GM18519 (cell line): ENCODE results near the gene BLVRB.
"Not testable (repeated sequence)": the region's sequence is repeated elsewhere in the genome, so short reads cannot be mapped to it uniquely, and the experiment has no call there.

Experiments used
- ATAC-seq: cut with Tn5 transposase; IDR thresholded peaks from one replicate; pipeline ENCODE4 v1.9.1; 2021; ENCODE audit warnings: mild to moderate bottlenecking, moderate library complexity; ENCODE audit not compliant: unreplicated experiment, low FRiP score

The BLVRB gene

DNA sequence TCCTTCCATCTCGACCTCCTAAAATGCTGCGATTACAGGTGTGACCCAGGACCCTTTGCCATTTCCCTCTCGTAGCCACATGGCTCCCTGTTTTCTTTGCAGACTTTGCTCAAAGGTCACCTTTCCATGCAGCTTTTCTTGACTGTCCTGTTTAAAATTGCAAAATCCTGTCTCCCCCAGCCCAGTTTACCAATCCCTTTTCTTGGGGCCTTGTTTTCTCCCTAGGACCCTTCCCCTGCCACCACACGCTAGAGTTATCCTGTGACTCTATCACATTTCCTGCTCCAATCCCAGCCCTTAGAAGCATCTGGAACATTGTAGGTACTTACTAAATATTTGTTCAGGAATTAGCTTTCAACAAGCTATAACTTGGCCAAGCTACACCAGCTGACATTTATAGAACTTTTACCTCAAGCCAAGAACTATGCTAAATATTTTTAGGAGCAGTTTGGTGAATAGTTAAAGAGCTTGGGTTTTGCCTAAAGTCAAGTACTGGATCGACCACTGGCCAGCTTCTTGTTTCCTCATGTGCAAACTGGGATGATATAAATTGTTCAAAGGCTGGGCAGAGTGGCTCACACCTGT lies 12.3 kb downstream of the BLVRB start:
- no peak for ATAC-seq

DNA sequence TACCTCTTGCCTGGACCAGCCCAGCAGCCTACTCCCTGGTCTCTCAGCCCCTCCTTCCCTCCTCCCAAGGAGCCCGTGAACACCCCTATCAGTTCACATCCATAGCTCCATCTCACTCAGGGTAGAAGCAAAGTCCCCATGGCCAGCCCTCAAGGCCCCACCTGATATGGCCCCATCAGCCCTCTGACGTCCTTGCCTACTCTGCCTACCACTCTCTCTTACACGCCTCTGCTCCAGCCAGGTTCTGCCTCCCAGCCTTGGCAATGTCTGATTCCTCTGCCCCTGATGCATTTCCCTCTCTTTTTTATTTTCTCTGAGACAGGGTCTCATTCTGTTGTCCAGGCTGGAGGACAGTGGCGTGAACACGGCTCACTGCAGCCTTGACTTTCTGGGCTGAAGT lies 13.5 kb downstream of the BLVRB start:
- ATAC-seq: no peak

DNA sequence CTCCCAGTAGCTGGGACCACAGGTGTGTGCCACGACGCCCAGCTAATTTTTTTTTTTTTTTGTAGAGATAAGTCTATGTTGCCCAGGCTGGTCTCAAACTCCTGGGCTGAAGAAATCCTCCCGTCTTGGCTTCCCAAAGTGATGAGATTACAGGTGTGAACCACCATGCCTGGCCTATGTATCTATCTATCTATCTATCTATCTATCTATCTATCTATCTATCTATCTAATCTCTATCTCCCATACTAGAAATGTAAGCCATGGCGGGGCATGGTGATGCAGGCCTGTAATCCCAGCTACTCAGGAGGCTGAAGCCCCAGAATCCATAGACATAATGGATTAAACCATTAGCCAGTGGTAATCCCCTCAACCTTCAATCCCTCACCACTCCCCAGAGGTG lies 14.9 kb downstream of the BLVRB start:
- no peak for ATAC-seq

DNA sequence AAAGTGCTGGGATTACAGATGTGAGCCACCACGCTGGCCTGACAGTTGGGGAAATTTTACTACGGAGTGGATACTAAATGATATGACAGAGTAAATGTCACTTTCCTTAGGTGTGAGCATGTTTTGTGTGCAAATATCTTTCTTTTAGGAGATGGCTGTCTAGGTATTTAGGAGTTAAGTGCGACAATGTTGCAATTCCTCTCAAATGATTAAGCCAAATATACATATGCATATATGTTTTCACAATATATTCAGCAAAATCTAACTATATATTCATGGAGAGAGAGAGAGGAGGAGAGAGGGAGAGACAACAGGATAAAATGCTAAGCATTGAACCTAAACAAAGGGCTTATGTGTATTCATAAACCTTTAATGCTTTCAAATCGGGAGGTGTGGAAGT lies 16.0 kb downstream of the BLVRB start:
- ATAC-seq: no peak

DNA sequence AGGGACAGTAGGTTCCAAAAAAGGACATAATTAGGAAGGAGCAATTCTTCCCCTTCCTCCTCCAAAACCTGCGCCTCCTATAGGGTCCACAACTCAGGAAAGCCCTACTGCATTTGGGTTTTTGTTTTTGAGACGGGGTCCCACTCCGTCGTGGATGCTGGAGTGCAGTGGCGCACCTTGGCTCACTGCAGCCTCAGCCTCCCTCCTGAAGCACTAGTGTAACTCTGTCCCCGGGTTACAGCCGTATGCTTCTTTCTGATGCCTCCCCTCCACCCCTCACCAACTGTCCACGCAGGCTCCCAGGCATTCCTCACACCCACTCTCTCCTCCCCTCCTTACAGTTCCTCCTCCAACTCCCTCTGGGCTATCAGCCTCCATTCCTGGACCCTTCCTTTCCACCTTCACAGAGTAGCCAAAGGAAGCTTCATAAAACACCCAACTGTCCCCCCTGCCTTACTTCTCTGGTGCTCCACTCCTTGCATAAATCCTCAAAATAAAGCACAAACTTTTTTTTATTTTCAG lies 19.2 kb downstream of the BLVRB start:
- no peak for ATAC-seq

DNA sequence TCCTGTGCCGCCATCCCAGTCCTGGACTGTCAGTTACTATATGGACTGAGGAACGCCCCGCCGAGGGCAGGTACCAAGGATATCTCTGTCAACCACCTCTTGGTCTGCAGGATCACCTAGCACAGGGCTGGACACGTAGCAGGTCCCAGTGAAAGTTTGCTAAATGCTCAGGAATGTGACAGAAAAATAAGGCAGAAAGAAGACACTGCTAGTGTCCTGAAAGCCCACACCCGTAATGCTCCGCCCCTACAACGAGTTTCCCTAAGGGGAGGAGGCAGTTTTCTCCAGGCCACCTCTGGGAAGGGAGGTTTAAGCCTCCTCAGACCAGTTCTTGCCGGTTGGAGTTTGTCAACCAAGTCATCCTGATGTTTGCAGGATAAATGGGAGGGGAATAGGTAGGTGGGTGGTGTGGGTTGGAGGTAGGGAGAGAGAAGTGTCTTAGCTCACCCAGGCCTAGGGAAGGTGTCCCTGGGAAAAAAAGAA lies 19.7 kb downstream of the BLVRB start:
- ATAC-seq: no peak

DNA sequence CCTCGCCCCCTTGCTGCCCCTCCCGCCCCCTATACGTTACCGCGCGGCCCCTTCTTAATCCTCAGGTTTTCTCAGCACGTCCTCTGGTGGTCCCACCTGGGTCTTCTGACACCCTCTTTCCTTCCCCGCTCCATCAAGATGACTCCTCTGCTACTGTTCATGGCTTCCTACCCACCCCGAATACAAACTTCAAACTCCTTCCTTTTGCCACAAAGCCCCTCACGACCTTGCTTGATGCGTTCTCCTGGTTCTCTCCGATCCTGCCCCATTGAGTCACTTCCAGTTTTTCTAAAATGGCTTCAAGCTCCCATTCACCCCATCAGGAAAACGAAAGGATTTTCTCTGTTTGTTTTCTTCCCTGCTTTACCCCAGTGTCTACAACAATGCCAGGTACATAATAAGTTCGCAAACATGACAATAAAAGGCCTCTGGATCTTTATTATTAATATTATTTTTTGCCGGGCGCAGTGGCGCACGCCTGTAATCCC lies 20.7 kb downstream of the BLVRB start:
- no peak for ATAC-seq

DNA sequence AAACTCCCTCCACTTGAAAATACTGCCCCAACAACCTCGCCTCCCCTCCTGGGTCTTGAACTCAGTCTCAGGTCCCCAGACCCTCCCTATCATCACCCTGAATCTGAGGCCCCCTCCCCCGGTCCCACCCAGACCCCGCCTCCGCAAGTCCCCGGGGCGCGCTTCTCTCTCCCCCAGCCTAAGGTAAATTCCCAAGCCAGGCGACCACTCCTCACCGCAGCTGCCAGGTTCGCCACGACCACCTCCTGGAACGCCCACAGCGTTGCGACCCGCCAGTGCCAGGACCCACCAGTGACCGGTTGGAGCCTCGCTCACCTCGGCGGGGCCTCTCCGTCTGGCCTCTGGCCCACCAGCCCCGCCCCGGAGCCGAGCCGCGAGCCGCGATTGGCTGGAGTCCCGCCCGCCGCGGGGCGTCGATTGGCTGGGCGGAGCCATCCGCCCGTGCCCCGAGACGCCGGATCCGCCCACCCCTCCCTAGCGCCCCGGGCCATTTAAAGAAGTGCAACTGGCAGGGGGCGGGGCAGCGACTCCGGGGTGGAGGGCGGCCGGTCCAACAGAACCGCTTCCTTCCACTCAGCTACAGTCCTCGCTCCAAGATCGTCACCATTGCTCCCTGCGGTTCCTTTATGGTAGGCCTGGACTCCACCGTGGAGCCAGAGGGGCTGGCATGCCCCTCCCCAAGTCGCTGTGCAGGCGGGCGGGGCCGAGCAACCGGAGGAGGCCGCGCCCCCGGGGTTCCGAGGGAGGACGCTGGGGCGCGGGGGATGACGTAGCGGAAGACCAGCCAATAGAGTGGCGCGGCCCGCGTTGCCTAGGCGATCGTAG lies 21.3 kb downstream of the BLVRB start, which contains the start of gene SERTAD3:
Gene SERTAD3 (minus strand): TSS at position 336 of the 825 bp plus-strand sequence. CDS start 2,255 bp downstream, outside the sequence.
- peak; percentile 55 for ATAC-seq

DNA sequence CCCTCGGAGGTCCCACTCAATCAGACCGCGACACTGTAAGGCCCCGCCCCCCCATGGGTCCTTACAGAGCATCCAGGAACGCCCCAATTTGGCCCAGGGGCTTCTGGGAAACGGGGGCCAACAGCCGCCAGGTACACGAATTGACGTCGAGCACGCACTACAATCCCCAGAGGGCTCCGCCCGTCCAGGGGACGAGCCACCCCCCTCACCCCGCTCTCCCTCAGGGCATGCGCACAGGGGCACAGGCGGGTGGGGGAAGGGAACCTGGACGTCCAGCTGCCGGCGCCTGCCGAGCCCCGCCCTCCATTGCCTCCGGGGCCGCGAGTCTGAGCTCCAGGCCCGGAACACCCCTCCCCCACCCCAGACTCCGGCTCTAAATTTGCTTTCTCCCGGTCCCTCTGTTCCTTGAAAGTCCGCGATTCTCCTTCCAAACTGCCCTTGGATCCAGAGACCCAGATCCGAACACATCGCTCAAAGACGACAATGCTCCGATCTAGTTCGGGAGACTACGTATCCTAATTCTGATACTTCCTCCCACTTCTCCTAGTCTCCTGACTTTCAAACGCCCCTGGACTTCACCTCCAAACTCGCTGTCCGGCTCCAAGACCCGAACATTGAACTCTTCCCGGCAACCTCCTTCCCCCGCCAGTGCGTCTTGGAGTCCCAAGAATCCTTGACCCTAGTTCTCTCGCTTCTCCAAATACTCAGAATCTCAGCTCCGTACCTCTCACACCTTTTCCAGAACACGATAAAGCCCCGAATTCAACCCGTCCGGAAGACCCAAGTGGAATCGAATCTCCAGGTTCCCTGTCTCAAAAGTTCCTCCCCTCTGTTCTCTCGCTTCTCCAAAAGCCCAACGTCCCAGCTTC lies 22.2 kb downstream of the BLVRB start:
- ATAC-seq: peak; percentile 55

DNA sequence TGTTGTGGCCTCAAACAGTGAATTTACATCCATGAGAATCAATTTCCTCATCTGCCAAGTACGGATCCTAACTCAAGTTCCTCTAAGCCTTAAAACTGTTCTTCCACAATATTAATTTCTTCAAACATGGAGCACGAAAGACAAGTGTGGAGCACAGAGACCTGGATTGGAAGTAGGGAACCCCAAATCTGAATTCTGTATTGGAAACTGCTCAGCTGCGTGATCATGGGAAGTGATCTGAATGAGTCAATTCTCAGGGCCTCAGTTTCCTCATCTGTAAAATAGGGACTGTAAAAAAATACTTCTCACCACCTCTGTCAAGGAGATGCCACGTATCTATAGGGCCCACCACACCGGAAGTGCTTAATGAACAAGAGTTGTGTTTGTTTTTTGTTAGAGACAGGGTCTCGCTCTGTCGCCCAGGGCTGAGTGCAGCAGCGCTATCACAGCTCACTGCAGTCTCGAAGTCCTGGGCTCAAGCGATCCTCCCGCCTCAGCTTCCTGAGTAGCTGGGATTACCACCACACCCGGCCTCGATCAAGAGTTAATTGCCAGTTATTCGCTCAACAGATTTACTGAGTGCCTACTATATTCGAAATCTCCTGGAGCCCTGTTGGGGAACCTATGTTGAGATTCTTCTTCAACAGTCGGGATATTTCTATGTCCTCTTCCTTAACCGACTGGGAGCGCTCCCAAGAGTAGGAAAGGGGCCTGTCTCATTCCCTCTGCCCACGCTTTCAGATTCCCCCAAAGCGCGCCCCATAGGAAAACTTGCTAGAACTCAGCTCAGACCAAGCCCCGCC lies 23.0 kb downstream of the BLVRB start:
- ATAC-seq: no peak

DNA sequence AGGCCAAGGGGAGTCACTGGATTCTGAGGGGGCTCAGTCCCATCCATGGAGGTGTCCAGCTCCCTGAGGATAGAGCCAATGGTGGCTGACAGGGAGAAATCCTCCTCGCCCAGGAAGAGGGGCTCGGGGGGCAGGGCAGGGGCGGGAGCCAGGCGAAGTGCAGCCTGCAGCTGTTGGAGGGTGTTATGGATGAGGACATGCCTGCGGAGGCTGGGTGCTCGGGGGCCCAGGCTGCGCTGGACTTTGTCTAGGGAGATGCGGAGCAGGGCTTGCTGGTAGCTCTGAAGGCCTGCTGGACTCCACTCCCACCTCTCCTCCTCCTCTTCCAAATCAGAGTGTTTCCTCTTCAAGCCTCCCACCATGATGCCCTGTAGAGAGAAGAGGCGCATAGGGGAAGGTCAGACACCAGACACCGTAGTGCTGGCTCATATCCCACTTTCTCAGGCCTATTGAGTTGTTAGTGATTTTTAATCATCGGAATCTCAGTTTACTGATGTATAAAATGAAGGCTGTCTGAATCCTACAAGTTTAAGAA lies 23.8 kb downstream of the BLVRB start:
- no peak for ATAC-seq

DNA sequence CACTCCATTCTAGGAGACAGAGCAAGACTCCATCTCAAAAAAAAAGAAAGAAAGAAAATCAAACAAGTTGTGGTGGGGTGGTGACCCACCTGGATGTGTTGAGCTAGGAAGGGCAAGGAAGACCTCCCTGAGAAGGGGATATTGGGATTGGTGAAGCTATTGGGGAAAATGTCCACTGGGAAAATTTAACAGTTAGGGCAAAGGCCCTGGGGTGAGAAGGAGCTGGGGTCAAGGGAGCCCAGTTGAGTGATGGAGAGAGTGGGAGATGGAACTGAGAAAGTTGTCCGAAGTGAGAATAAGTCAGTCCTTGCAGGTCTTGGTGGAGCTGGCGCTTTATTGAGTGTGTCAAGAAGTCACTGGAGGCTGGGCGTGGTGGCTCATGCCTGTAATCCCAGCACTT lies 27.3 kb downstream of the BLVRB start:
- no peak for ATAC-seq

DNA sequence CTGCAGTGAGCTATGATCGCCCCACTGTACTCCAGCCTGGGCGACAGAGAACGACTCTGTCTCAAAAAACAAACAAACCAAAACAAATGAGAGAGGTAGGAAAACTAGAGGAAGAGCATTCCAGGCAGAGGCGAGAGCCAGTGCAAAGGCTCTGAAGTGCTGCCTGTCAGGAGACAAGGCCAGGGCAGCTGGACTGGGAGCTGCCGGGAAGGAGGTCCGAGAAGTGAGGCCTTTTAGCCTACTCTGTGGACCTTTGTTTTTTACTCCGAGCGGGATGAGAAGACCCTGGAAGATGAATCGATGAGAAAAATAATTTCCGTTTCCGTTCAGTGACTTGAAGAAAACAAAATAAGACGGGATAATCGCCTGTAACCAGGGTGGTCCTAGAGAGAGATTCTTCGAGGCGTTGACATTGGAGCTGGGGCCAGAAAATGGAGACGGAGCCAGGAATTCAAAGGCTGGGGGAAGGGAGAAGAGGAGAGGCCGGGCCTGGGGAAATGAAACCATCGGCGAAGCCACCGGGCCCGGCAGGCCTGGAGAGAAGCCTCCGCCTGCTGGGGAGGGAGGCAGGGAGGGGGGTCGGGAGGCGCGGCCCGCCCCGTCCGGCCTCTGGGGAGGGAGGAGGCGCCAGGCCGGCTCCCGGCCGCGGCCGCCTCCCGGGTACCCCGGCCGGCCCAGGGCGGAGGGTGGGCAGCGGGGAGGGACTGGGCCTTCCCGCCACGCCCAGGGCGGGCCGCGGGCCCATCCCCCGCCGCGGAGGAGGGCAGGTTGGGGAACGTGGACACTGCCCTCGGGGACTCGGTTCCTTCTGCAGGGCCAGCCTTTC lies 31.9 kb downstream of the BLVRB start:
- ATAC-seq: no peak

DNA sequence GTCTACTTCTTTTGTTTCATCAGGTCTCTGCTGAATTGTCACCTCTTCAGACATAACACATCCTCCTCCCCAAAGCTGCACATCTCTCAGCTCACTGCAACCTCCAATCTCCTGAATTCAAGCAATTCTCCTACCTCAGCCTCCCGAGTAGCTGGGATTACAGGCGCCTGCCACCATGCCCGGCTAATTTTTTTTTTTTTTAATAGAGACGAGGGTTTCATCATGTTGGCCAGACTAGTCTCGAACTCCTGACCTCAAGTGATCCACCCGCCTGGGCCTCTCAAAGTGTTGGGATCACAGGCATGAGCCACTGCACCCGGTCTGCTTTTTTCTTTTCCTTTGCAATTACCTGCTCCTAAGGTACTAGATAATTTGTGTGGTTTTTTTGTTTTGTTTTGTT lies 32.8 kb downstream of the BLVRB start:
- not testable (repeated sequence) for ATAC-seq

DNA sequence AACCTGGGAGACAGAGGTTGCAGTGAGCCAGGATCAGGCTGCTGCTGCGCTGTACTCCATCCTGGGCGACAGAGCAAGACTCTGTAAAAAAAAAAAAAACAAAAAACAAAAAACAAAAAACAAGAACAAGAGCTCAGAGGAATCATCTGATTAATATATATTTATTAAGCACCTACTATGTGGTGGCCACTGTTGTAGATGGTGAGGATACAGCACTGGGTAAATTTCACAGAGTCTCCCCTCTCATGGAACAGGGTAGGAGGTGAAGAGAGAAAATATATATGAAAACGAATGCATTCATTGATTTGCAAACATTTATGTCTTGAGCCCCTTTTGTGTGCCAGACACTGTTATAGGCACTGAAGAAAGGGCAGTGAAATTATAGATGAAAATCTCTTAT lies 33.8 kb downstream of the BLVRB start:
- ATAC-seq: no peak

DNA sequence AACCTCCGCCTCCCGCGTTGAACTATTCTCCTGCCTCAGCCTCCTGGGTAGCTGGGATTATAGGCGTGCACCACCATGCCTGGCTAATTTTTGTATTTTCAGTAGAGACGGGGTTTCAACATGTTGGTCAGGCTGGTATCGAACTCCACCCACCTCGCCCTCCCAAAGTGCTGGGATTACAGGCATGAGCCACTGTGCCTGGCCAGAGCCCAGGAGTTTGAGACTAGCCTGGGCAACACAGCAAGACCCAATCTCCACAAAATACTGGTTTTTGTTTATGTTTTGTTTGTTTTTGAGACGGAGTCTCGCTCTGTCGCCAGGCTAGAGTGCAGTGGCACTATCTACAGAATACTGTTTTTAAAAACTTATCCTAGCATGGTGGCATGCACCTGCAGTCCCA lies 35.3 kb downstream of the BLVRB start:
- ATAC-seq: not testable (repeated sequence)

DNA sequence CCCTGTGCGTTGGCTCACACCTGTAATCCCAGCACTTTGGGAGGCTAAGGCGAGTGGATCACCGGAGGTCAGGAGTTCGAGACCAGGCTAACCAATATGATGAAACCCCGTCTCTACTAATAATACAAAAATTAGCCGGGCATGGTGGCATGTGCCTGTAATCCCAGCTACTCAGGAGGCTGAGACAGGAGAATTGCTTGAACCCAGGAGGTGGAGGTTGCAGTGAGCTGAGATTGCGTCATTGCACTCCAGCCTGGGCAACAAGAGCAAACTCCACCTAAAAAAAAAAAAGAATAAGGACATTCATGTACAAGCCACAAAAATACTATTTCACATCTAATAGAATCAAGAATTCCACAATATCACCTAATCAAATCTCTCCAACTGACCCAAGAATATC lies 37.3 kb downstream of the BLVRB start:
- ATAC-seq: not testable (repeated sequence)

DNA sequence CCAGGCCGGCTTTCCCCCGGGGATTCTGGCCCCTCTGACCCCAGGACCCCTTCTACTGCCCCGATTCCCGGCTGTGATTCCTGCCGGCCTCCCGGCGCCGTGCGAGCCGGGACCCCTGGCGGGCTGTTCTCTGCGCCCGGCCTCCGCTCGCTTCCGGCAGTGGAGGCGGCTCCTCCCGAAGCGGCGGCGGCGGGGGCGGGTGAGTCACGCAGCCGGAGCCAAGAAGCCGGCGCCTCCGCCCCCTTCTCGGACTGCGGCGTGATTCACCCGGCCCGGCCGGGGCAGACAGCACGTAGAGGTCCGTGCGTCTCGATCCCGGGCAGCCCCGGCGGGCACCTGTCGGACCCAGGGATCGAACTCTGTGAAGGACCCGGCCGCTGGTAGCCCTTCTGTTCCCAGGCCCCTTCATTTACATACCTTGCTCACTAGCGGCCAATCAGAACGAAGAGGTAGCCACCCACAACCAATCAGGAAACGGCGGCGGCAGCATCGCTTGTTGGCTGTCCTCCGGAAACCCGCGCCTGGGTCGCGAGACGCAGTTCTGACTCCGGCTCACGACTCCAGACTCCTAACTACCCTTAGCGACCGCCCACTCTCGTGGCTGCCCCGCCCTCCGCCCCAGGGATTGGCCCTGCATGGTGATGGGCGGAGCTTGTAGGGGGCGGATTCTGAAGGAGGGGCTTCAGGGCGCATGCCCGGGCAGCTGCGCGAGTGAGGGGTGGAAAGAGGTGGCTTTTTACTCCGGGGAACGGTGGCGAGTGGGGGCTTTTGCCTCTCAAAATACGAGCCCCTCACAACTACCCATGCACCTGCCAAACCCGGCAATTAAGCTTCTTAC lies 39.9 kb downstream of the BLVRB start, which contains the start of gene SERTAD1:
Gene SERTAD1 (minus strand): TSS at position 543 of the 838 bp plus-strand sequence. CDS start 2,446 bp downstream, outside the sequence.
- ATAC-seq: peak; percentile 64
